Activated T-helper 9 cell treated with anti-CD3 and anti-CD28 coated beads, Interleukin-2, amount 50 U/mL, for 16 hours (primary cell): ENCODE results near the gene PNPLA2.

ENCODE experiments used
- DNase-seq: peaks from one replicate; pipeline ENCODE4 v3.0.0-alpha.2; 2020; ENCODE audit warnings: low read depth

PNPLA2 gene

DNA sequence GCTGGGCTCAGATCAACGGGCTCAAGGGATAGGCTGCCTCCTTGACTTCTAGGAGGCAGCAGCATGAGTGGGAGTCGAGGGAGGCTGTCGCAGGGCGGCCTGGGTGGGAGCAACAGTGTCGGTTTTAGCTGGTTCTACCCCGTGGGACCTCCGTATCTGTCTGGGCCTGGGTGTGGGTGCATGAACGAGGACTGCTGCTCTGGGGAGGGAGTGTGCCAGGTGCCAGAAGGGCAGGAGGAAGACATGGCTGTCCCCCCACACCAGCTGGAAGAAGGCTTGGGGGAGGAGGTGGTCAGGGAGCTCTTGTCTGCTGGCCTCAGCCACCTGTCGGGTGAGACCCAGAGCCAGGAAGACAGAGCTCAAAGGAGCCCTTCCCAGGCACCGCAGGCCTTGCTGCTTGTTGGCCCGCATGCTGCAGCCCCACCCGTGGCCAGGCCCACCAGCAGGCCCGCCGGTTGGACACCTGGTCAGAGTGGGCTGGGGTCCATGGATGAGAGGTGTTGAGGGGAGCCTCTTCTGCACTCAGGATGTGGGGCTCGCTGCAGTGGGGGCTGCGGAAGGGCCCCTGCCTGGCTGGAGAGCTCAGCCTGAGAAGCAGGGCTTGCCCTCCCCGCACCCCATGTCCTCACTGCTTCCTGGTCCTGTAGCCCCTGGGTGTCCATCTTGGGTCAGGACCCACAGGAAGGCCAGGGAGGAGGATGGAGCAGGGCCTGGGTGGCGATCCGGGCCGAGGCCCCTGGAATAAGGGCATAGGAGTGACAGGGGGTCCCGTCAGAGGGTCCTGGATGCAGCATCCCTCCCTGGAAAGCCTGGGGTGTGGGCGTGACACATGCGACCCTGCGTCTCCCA is 32.3 kb upstream of the PNPLA2 start:
- no peak for DNase-seq

GRCh38 chr11:787084-787675 is 31.5 kb upstream of the PNPLA2 start:
- no peak for DNase-seq

- DNase-seq = no peak
Observed at GRCh38 chr11:788009-788640, 30.6 kb upstream of the PNPLA2 start.

GRCh38 chr11:788953-789940 is 29.5 kb upstream of the PNPLA2 start:
- DNase-seq = no peak

- no peak for DNase-seq
Observed at GRCh38 chr11:789943-790342, 28.8 kb upstream of the PNPLA2 start, which contains the start of gene CEND1. Gene CEND1 (minus strand): TSS chr11:790090. CDS start chr11:788576, 1,514 bp downstream.

DNA sequence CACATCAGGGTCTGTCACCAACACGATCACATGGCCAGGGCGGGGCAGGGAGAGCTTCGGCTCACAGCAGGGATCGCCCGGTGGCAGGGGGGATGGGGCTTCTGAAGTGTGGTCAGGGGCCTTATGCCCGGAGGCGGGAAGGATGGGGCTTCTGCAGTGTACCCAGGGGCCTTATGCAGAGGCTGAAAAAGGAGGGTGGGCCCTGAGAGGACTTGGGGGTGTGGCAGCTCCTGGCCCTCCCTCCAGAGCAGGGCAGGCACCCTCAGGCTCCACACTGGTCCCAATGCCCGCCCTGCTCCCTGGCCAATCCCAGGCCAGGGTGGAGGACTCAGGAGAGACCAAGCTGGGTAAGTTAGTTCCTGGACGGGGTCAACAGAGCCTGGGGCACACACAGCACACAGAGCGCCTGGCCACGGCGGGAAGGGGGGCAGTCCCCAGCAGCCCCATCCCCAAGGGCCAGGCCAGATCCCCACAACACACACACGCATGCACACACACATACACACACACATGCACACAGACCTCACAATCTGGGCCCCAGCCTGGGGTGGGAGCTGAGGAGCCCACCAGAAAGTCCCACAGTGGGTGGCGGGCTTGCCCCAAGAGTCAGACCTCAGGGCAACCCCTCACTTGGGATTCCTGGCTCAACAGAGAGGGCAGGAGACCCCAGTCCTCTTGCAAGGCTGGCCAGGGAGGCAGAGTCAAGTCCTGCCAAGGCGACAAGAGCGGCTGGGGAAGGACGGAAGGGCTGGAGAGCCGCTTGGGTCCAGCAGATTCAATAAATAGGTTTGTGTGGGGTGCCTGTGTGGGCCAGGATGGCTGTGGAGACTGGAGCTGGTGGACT is 27.8 kb upstream of the PNPLA2 start:
- DNase-seq = no peak

DNA sequence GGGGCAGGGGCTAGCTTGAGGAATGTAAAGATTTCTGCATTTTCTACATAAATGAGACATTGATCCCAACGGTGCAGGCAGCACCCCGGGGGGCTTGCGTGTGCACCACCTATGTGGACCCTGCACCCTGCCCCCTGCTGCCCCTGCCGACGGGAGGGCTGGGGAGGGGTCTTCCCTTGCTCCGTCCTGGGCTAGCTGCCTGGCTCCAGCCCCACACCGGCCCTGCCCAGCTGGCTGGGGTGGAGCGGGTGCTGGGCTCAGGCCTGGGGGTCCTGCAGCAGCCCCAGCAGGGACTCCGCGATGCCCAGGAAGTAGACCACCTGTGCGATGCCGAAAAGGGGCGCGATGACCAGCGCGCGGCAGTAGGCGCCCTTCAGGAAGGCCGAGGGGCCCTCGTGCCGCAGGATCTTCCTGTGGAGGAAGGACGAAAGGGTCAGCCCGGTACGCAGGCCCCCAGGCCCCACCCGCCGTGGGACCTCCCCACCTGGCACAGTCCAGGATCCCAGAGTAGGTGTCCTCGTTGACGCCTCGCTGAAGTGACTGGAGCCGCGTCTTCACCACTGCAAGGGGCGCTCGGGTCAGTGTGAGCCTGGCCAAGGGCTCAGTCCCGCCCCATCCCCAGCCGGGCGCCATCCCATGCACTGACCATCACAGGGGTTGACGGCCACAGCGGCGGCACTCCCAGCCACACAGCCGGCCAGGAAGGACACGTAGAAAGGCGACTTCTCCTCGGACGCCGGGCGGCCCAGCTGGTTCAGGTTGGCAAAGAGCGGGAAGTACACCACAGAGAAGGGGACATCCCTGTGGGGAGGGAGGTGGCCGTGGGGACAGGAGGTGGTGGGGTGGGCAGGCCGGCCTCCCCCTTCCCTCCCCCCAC is 26.8 kb upstream of the PNPLA2 start:
- no peak for DNase-seq

DNA sequence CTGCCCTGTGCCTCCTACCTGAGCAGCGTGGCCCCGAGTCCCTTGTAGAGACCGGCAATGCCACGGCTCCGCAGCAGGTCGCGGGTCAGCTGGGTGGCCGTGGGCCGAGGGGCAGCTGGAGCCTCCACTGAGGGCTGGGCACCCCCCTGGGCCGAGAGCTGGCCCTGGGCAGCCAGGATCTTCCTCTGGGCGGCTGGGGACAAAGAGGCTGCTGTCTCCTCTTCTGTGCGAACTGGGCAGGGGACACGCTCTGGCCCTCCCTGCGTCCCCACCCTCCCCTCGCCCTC is 26.2 kb upstream of the PNPLA2 start:
- DNase-seq = no peak

DNA sequence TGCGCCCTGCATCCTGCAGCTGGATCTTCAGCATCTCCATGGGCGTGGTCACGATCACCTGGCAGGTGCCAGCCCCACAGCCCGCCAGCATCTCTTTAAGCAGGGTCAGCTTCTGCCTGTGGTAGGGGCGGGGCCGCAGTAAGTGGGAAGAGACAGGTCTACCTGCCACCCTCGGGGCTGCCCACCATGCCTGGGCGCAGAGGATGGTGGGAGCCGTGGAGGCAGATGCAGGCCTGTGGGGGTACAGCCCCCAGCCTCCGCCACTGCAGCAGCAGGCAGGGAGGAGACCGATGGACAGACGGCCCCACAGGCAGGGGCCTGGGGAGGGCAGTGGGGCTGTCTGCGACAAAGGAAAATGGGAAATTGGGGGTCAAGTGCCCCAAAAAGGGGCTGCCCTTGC is 25.8 kb upstream of the PNPLA2 start:
- DNase-seq = no peak

DNA sequence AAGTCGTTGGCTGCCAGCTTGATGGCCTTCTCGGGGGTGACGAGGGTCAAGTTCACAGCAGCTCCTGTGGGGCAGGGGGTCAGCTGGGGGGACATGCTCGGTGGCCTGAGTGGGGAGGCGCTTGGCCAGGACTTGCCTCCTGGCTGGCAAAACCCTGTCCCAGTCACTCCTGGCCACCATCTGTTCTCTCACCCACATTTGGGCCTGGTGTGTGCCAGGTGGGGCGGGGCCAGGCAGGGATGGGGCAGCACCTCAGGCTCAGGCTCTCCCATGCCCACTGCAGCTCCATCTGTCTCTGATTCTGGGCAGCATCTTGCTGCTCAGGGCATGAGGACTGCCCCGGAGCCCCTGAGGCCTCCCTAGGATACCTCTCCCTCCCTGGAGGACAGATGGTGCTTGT is 25.2 kb upstream of the PNPLA2 start:
- no peak for DNase-seq

DNA sequence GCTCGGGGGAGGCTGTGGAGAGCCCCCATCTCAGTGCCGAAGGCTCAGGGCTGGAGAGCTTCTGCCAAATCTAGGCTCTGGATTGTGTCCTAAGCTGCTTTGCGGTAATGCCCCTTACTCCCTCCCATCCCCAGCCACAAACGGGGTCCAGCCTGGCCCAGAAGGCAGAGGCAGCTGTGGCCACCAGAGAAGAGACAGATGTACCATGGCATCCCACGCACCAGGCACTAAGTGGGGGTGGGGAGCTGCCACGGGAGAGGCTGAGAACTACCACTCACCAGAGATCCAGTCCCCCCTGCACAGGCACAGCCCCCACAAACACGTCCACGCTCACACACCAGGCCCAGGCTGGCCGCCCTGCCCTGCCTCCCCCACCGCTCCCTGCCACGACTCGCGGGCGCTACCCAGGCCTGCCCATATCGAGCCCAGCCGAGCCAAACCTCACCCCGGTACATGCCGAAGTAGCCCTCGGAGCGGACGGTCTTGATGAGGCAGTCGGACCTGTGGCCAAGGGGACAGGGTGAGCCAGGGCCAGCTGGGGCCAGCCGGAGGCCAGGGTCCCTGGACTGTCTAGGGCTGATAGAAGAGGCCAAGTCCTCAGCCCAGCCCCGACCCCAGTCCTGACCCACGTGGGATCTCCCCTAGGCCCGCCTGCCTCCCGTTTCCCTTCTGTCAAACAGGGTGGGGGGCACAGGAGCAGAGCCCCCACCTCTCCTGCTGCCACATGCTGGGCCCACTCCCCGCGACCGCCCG is 24.5 kb upstream of the PNPLA2 start:
- DNase-seq = no peak

DNA sequence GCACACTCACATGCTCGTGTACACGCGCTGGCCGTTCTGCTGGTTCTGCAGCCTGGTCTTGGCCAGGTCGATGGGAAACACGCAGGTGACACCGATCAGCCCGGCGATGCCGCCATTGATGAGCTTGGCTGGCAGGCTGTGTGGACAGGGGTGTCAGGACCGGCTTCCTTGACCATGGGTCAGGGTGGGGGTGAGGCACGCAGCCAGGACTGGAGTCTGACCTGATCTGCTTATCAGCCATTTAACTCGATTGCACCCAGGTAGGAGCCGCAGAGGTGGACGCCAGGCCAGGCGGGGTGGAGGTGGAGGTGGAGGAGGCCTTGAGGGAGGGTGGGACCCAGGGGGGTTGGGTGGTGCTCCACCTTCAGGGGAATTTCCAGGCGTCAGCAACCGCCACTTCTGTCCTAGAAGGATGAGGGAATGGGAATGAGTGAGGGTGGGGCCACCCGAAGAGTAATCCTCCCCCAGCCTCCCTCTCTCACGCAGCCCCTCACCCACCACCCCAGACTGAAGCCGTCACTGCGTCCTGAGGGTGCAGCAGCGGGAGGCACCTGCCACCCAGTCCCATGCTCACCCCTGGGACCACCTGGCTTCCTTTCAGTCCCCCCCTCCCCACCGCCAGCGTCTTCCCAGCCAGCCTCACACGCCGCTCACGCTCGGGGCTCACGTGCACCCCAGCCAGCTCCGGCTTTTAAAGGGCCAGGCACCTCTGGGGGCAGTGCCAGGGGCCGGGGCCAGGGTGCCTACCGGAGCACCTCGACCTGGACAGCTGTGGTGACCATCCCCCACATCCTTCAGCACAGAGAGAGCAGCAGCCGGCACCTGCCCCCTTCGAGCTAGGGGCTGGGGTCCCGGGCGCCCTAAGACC is 23.7 kb upstream of the PNPLA2 start:
- DNase-seq = no peak

- peak; percentile 76 for DNase-seq
Observed at GRCh38 chr11:795634-796564, 22.8 kb upstream of the PNPLA2 start.

- no peak for DNase-seq
Observed at GRCh38 chr11:796565-797295, 22.0 kb upstream of the PNPLA2 start.

- DNase-seq = peak; percentile 59
Observed at GRCh38 chr11:797296-798092, 21.2 kb upstream of the PNPLA2 start.
